Stimulated activated CD4-positive, alpha-beta T cell treated with anti-CD3 and anti-CD28 coated beads, Interleukin-4, amount 100 ng/mL, for 1 hour (primary cell): ENCODE results near the gene ACAD8.
"Not testable (repeated sequence)": the region's sequence is repeated elsewhere in the genome, so short reads cannot be mapped to it uniquely, and the experiment has no call there.

Experiments
- DNase-seq: peaks from one replicate; pipeline ENCODE4 v3.0.0-alpha.2; 2020

The ACAD8 gene

GRCh38 chr11:134270250-134270714 is 16.9 kb downstream of the ACAD8 start:
- no peak for DNase-seq

DNA sequence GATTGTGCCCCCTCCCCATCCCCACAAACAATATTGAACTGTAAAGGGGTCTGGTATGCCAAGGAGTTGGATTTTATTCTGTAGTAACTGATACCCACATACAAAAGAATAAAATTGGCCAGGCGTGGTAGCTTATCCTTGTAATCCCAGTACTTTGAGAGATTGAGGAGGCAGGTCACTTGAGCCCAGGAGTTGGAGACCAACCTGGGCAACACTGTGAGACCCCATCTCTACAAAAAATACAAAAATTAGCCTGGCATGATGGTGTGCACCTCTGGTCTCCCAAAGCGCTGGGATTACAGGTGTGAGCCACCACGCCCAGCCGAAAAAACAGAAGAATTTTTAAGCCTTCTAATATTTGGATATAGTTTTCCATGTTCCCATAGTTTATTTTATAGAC is 18.6 kb downstream of the ACAD8 start:
- no peak for DNase-seq

- no peak for DNase-seq
These were observed 19.3 kb downstream of the ACAD8 start for GRCh38 chr11:134272381-134273316.

DNA sequence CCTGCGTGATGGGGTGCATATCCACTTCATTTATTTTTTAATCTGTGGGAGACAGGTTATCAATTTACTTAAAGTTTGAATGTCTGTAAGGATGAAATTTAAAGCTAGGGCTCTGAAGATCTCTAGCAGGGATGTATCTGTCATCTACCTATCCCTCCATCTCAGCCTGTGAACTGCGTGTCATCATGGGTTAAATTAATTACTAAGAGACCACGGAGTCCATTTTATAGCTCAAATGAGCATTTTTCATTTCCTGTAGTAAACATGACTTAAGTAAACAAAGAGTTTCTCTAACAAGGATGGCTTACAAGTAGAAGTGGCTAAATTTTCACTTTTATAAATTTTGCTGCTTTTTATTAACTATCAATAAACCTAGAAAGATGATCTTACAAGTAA is 19.9 kb downstream of the ACAD8 start:
- DNase-seq = no peak

GRCh38 chr11:134275188-134275533 is 21.8 kb downstream of the ACAD8 start:
- DNase-seq = no peak

DNA sequence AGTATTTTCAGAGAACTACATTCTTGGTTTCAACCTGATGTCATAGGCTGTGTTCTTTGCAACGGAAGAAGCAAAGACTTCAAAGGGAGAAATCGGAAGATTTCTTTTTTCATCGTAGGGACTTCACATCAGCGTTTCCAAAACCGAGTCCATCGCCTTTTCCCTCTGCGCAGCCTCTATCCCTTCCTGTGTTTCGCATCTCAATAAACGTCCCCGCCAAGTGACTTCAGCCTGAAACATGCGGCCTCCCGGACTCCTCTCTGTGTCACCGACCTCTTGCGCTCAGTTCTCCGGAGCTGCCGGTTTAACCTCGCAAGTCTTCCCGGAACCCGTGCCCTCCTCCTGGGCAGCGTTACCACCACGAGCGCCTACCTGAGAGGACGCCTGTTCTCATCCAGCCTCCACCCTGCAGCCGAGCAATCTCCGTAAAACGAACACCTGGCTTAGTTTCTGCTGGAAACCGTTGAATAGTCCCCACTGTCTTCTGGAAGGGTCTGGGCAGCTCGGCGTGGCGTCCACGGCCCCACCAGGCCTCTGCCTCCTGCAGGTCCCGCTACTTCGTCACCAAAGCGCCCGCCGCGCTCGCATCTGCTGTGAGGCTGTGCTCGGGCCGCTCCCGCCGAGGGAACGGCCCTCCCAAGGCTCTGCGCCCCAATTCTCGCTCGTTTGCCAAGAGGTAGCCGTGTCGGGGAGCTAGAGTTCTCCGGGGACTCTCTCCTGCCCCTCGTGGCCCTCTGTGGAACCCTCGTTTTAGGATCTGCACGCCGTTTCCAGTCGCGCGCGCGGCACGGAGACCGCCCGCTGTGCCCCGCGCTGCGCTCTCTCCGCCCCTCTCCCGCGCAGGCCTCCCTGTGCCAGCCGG is 22.4 kb downstream of the ACAD8 start, which contains the start of gene GLB1L3:
Gene GLB1L3, plus strand, starts transcription at position 846 of the 862 bp plus-strand sequence. CDS start 362 bp downstream, outside the sequence.
- peak; percentile 81 for DNase-seq

- peak; percentile 27 for DNase-seq
These were observed 23.2 kb downstream of the ACAD8 start for GRCh38 chr11:134276396-134277182.

GRCh38 chr11:134277183-134278001 is 24.0 kb downstream of the ACAD8 start:
- no peak for DNase-seq

DNA sequence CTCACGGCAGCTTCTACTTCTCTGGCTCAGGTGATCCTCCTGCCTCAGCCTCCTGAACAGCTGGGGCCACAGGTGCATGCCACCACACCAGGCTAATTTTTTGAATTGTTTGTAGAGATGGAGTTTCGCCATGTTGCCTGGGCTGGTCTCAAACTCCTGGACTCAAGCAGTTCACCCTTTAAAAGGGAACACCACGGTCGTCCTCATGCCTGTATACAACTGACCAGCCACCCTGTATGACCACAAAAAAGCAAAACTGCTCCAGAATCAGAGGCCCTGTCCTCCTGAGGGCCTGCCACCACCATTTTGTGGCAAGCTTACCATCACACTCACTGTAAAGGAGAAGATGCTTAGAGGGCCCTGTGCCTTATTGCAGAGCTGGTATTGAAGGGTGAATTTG is 25.0 kb downstream of the ACAD8 start:
- no peak for DNase-seq

- DNase-seq = not testable (repeated sequence)
These were observed 28.3 kb downstream of the ACAD8 start for GRCh38 chr11:134281635-134282034.

GRCh38 chr11:134282121-134283045 is 29.0 kb downstream of the ACAD8 start:
- no peak for DNase-seq

DNA sequence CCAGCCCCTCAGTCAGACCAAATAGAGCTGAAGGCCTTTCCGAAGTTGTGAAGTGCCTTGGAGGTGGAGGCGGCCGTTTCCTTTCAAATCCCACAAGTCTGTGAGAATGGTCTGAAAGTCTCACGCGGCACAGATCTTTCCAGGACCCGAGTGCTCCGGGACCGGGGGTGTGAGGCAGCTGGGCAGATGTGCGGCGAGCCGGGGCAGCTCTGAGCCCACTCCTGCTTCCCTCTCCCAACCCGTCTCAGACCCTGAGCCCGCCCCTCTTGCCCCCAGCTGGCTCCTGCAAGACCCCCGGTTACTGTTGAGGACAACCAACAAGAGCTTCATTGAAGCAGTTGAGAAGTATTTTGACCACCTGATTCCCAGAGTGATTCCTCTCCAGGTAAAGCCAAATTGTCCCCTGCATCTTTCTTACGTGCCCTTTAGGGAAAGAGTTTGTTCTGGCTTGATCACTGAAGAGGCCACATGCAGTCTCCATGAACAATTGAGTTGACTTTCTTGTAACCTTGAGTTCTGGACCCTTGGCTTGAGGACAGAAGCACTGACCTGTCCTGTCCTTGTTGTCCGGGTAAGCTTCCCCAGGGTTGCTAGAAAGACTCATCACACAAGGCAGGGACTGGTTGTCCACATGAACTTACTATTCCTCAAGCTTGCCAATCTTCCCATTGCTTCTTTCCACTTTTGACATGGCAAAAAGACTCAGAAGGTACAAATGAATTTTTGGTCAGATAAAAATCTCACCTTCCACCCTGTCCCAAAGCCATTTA is 30.3 kb downstream of the ACAD8 start:
- DNase-seq = no peak

DNA sequence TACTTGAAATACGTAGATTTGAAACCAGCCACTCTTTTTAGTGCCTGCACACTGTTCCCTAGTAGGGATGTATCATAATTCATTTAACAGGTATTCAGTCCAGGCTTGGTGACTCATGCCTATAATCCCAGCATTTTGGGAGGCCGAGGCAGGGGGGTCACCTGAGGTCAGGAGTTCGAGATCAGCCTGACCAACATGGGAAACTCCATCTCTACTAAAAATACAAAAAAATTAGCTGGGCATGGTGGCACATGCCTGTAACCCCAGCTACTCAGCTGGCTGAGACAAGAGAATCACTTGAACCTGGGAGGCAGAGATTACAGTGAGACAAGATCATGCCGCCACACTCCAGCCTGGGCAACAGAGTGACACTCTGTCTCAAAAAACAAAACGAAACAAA is 31.0 kb downstream of the ACAD8 start:
- not testable (repeated sequence) for DNase-seq

- no peak for DNase-seq
These were observed 34.2 kb downstream of the ACAD8 start for GRCh38 chr11:134287561-134287960.

DNA sequence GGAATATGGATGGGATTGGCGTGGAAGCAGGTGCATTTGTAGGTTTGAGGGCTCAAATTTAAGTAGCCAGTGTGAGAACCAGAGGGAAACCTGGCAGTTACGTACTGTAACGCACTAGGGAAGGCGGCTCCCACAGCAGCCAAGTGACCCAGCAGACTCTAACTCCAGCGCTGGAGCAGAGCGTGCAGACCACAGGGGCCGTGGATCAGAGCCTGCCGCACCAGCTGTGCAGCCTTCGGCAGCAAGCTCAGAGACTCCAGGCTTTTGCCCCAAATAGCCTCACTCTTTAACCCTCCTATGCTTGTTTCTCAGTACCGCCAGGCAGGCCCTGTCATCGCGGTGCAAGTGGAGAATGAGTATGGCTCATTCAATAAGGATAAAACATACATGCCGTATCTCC is 35.1 kb downstream of the ACAD8 start:
- no peak for DNase-seq

DNA sequence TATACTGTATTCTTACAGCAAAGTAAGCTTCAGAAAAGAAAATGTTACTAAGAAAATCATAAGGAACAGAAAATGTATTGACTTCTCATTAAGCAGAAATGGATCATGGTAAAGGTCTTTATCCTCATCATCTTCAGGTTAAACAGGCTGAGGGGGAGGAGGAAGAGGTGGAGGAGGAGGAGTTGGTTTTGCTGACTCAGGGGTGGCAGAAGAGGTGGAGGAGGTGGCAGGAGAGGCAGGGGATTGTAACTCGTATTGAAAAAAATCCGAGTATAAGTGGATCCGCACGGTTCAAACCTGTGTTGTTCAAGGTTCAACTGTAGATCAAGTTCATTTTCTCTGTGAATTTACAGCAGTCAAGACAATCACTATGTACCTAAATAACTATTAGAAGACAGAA is 35.8 kb downstream of the ACAD8 start:
- DNase-seq = no peak

- no peak for DNase-seq
These were observed 36.4 kb downstream of the ACAD8 start for GRCh38 chr11:134289789-134290188.

- DNase-seq = no peak
These were observed 37.3 kb downstream of the ACAD8 start for GRCh38 chr11:134290646-134291045.

- DNase-seq = no peak
These were observed 37.8 kb downstream of the ACAD8 start for GRCh38 chr11:134291196-134291595.

- no peak for DNase-seq
These were observed 39.3 kb downstream of the ACAD8 start for GRCh38 chr11:134292661-134293060.
